Pancreas (tissue), 10 donors: ENCODE measurements around the gene GPC6. TPM values are rescaled to one million over a fixed set of nuclear protein-coding genes. Genes with fewer than 3 reads are reported as not detected.

Experiments
- ATAC-seq, 4 donors: fragments of 200-7000 bp; cut with Tn5 transposase; one replicate each; pipeline versions ENCODE4 v1.8.0 to v1.9.1; 2020; ENCODE audit warnings: mild to moderate bottlenecking in 4 of 4, moderate library complexity in 4 of 4
- DNase-seq, 6 donors: peaks; one replicate each; pipeline ENCODE4 v3.0.0-alpha.2; 2020
- FAIRE-seq: peaks from 2 replicates; lab custom pipeline; 2012; peaks lifted over from hg19 to GRCh38; lab: Jason Lieb, UNC
- H3K27ac ChIP-seq, 4 donors: fragments of 200-600 bp; sonication (generic); 1 replicate in 3 of 4; 2 replicates in 1 of 4; pipeline versions ENCODE4 v1.5.0 to v1.8.0; 2020
- H3K27me3 ChIP-seq, 4 donors: fragments of 200-600 bp; one replicate each; pipeline ENCODE4 v1.8.0; 2021
- H3K36me3 ChIP-seq, 3 donors: fragments of 200-600 bp; sonication (generic) in 1 of 3; one replicate each; pipeline versions ENCODE4 v1.5.0 to v1.8.0; 2020 to 2021
- H3K4me1 ChIP-seq, 3 donors: fragments of 200-600 bp; one replicate each; pipeline ENCODE4 v1.8.0; 2021
- H3K4me3 ChIP-seq, 4 donors: fragments of 200-600 bp; sonication (generic) in 2 of 4; one replicate each; pipeline versions ENCODE4 v1.5.0 to v1.8.0; 2020 to 2021
- H3K9me3 ChIP-seq, 4 donors: fragments of 200-600 bp; one replicate each; pipeline ENCODE4 v1.8.0; 2021
- CTCF ChIP-seq, 4 donors: fragments of 200-600 bp; sonication (generic) in 3 of 4; IDR thresholded peaks; one replicate each; pipeline versions ENCODE4 v1.5.0 to v1.8.0; 2021; ENCODE audit warnings: antibody characterized with exemption in 4 of 4
- WGBS, 2 donors: extraction: QIAGEN DNeasy Blood & Tissue Kit; methylation state at CpG; one replicate each; pipeline ENCODE4 v1.1.7; 2013; 5-methylcytosine and 5-hydroxymethylcytosine counted together
- intact Hi-C, 3 donors: fragments of 100-400 bp; cut with DNase I; formaldehyde crosslinking; loops; one replicate each; pipeline versions ENCODE4 v1.11.1 to v1.14.2; 2022
- polyA plus RNA-seq, 2 donors: library from polyadenylated mRNA; stranded (reverse); fragments of 200-250 nt; gene quantifications; one replicate each; pipeline ENCODE4 v1.2.3, GENCODE V29; 2013
- total RNA-seq, 6 donors: library from RNA; stranded (reverse); fragmentation: NEBNext Ultra II Directional in 4 of 6; extraction: Animal tissue kit (Norgen Biotek cat#: 25700) in 4 of 6; gene quantifications; one replicate each; pipeline versions ENCODE4 v1.2.1 to v1.2.4, GENCODE V29; 2021 to 2023
- donor health status: healthy with polysubstance abuse.
- donor health status: DM: no; HTN: no; CAD: no; lungs with moderate emphysema.
- donor health status: DM: no; HTN: no; CAD: no.
- donor health status: control.
- donor health status: control.
- donor health status: Bipolar disorder and iron deficiency.
- donor health status: DM: yes; HTN: yes; CAD: no.
- donor health status: DM: no; HTN: no; CAD: no.
- donor health status: DM: no; HTN: no; CAD: no.
- donor health status: DM: yes; HTN: yes; CAD: no.

Gene GPC6
- total and polyA plus RNA-seq, 8 donors, result 0.23 to 3.3 (median 1.2) TPM

DNA sequence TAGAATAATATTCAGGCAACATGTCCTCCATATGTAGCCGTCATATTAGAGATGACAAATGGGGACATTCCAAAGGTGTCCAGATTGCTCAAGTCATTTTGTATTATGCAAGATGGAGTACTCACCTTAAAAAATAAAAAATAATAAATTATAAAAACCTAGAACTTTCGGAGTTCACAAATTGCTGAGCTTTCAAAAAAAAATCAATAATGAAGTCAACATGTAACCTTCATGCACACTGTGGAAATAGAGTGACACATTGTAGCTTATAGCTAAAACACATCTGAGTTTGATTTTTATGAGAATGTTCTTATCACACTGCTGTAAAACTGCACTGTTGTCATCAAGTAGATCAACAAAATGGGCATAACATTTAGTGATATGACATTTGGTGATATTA is 411.2 kb downstream of the GPC6 start:
- FAIRE-seq (no peak), ATAC-seq (no peak)

DNA sequence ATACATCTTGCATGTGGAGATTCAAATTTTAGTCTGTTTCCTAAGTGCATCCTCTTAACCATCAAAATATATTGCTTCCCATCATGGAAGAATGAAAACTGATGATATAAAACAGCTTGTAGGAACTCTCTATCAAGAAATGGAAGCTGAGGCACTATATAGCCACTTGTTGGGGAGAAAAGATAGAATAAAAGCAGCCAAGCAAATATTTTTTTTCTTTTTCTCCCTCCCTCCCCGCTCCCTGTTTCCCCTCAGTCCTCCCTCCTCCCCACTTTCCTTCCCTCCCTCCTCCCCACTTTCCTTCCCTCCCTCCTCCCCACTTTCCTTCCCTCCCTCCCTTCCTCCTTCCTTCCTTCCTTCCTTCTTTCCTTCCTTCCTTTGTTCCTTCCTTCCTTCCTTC is 413.8 kb downstream of the GPC6 start:
- 93 to 100% methylated on average over 1 of the region's 1 CpG for WGBS, 2 donors
- Histone ChIP-seq H3K4me1 (no peaks in the 10 kb centered on the region), H3K9me3 (no peaks in the 10 kb centered on the region), H3K27me3 (no peaks in the 10 kb centered on the region), H3K36me3 (no peaks in the 10 kb centered on the region), H3K27ac (no peak overlapping the region), H3K4me3 (no peak overlapping the region)
- FAIRE-seq (no peak), DNase-seq (no peak), ATAC-seq (no peak)
- intact Hi-C loops, result no loop called here
- no peak for TF ChIP-seq CTCF (IDR thresholded peaks at IDR 0.05)

More for the DNA sequence above, 411.2 kb downstream of the GPC6 start:
- no peaks in the 10 kb centered on the region for H3K27me3 ChIP-seq
- intact Hi-C loops, result no loop called here
- WGBS, 2 donors, result 69 to 70% methylated on average over 2 of the region's 2 CpGs
- no peak for TF ChIP-seq CTCF (IDR thresholded peaks at IDR 0.05)
- H3K9me3 ChIP-seq, result no peaks in the 10 kb centered on the region
- H3K27ac ChIP-seq, result no peak overlapping the region
- no peak overlapping the region for H3K4me3 ChIP-seq
- no peaks in the 10 kb centered on the region for H3K36me3 ChIP-seq
- DNase-seq, result no peak
- no peaks in the 10 kb centered on the region for H3K4me1 ChIP-seq

DNA sequence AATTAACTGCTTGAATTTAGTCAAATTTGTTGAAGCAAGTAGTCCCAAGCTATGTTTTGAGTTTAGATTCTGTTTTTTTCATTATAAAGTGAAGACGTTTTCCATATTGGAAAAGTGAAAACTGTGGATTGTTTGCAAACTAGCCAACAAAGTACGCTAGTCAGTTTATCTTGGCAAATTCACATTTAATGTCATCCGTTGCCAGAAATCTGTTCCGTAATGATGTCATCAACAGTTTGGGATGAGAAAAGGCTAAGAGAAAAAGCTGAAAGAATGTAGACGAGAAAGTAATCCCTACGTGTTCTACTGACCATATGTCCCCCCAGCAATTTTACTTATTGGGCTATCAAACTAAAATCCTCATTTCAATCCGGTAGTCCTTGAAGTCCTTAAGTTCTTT is 419.6 kb downstream of the GPC6 start:
- Histone ChIP-seq H3K4me3 (no peak overlapping the region), H3K36me3 (no peaks in the 10 kb centered on the region), H3K27ac (no peak overlapping the region), H3K27me3 (no peaks in the 10 kb centered on the region), H3K9me3 (no peaks in the 10 kb centered on the region), H3K4me1 (no peaks in the 10 kb centered on the region)
- ATAC-seq (no peak), FAIRE-seq (no peak), DNase-seq (no peak)
- TF ChIP-seq CTCF (IDR thresholded peaks at IDR 0.05), result no peak
- intact Hi-C loops, result no loop called here
- 70 to 74% methylated on average over 7 of the region's 7 CpGs for WGBS, 2 donors

DNA sequence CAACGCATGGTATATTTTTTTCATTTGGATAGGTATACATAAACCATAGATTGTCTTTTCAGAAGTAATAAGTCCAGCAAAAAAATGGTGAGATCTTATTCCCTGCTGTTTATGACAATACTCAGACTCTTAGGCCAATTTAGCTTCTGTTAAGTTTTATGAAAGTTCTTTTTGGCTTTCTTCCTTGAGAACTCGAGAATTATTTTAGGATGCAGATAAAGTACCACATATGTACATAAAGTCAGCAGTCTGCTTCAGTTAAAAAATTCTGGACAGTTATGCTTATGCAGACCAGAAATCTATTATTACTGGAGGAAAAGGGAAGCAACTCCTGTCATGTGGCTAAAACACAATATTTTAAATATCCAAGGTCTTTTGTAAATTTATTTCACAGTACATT is 422.9 kb downstream of the GPC6 start:
- Histone ChIP-seq H3K27me3 (no peaks in the 10 kb centered on the region), H3K4me3 (no peak overlapping the region), H3K4me1 (no peaks in the 10 kb centered on the region), H3K9me3 (no peaks in the 10 kb centered on the region), H3K27ac (no peak overlapping the region), H3K36me3 (no peaks in the 10 kb centered on the region)
- intact Hi-C loops, result no loop called here
- ATAC-seq, result no peak
- no peak for FAIRE-seq
- 65 to 78% methylated on average over 2 of the region's 2 CpGs for WGBS, 2 donors
- no peak for TF ChIP-seq CTCF (IDR thresholded peaks at IDR 0.05)
- no peak for DNase-seq

DNA sequence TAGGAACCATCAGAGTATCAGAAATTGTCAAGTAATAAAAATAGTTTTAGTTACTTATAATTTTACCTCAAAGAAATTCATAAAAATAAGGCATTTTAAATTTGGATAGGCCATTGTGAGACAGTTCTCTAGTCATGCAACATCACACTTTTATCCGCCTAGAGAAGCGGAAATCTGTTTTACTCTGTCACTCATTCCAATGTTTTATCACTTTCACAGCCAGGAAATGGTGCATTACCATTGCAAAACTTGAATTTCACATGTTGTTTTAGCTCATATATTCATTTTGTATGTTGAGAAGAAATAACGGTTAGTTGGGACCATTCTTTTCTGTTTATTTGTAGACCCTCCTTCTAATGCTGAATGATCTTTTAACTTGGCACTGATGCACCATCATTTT is 427.2 kb downstream of the GPC6 start:
- TF ChIP-seq CTCF (IDR thresholded peaks at IDR 0.05), result no peak
- 90 to 95% methylated on average over 3 of the region's 3 CpGs for WGBS, 2 donors
- ATAC-seq (no peak), DNase-seq (no peak), FAIRE-seq (no peak)
- H3K4me1 ChIP-seq, result no peaks in the 10 kb centered on the region
- H3K4me3 ChIP-seq, result no peak overlapping the region
- no peak overlapping the region for H3K27ac ChIP-seq
- no peaks in the 10 kb centered on the region for H3K27me3 ChIP-seq
- H3K9me3 ChIP-seq, result no peaks in the 10 kb centered on the region
- intact Hi-C loops, result no loop called here
- H3K36me3 ChIP-seq, result no peaks in the 10 kb centered on the region
